Suppressor macrophage treated with lipopolysaccharide for 4 hours (primary cell): Measurements from ENCODE around the gene CEND1.

Experiments used
- DNase-seq: peaks from one replicate; pipeline ENCODE4 v3.0.0-alpha.2; 2020

CEND1 gene

DNA sequence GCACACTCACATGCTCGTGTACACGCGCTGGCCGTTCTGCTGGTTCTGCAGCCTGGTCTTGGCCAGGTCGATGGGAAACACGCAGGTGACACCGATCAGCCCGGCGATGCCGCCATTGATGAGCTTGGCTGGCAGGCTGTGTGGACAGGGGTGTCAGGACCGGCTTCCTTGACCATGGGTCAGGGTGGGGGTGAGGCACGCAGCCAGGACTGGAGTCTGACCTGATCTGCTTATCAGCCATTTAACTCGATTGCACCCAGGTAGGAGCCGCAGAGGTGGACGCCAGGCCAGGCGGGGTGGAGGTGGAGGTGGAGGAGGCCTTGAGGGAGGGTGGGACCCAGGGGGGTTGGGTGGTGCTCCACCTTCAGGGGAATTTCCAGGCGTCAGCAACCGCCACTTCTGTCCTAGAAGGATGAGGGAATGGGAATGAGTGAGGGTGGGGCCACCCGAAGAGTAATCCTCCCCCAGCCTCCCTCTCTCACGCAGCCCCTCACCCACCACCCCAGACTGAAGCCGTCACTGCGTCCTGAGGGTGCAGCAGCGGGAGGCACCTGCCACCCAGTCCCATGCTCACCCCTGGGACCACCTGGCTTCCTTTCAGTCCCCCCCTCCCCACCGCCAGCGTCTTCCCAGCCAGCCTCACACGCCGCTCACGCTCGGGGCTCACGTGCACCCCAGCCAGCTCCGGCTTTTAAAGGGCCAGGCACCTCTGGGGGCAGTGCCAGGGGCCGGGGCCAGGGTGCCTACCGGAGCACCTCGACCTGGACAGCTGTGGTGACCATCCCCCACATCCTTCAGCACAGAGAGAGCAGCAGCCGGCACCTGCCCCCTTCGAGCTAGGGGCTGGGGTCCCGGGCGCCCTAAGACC lies 5.1 kb upstream of the CEND1 start:
- DNase-seq: no peak

DNA sequence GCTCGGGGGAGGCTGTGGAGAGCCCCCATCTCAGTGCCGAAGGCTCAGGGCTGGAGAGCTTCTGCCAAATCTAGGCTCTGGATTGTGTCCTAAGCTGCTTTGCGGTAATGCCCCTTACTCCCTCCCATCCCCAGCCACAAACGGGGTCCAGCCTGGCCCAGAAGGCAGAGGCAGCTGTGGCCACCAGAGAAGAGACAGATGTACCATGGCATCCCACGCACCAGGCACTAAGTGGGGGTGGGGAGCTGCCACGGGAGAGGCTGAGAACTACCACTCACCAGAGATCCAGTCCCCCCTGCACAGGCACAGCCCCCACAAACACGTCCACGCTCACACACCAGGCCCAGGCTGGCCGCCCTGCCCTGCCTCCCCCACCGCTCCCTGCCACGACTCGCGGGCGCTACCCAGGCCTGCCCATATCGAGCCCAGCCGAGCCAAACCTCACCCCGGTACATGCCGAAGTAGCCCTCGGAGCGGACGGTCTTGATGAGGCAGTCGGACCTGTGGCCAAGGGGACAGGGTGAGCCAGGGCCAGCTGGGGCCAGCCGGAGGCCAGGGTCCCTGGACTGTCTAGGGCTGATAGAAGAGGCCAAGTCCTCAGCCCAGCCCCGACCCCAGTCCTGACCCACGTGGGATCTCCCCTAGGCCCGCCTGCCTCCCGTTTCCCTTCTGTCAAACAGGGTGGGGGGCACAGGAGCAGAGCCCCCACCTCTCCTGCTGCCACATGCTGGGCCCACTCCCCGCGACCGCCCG lies 4.3 kb upstream of the CEND1 start:
- no peak for DNase-seq

DNA sequence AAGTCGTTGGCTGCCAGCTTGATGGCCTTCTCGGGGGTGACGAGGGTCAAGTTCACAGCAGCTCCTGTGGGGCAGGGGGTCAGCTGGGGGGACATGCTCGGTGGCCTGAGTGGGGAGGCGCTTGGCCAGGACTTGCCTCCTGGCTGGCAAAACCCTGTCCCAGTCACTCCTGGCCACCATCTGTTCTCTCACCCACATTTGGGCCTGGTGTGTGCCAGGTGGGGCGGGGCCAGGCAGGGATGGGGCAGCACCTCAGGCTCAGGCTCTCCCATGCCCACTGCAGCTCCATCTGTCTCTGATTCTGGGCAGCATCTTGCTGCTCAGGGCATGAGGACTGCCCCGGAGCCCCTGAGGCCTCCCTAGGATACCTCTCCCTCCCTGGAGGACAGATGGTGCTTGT lies 3.7 kb upstream of the CEND1 start:
- DNase-seq: no peak

DNA sequence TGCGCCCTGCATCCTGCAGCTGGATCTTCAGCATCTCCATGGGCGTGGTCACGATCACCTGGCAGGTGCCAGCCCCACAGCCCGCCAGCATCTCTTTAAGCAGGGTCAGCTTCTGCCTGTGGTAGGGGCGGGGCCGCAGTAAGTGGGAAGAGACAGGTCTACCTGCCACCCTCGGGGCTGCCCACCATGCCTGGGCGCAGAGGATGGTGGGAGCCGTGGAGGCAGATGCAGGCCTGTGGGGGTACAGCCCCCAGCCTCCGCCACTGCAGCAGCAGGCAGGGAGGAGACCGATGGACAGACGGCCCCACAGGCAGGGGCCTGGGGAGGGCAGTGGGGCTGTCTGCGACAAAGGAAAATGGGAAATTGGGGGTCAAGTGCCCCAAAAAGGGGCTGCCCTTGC lies 3.0 kb upstream of the CEND1 start:
- DNase-seq: no peak

DNA sequence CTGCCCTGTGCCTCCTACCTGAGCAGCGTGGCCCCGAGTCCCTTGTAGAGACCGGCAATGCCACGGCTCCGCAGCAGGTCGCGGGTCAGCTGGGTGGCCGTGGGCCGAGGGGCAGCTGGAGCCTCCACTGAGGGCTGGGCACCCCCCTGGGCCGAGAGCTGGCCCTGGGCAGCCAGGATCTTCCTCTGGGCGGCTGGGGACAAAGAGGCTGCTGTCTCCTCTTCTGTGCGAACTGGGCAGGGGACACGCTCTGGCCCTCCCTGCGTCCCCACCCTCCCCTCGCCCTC lies 2.6 kb upstream of the CEND1 start:
- no peak for DNase-seq

DNA sequence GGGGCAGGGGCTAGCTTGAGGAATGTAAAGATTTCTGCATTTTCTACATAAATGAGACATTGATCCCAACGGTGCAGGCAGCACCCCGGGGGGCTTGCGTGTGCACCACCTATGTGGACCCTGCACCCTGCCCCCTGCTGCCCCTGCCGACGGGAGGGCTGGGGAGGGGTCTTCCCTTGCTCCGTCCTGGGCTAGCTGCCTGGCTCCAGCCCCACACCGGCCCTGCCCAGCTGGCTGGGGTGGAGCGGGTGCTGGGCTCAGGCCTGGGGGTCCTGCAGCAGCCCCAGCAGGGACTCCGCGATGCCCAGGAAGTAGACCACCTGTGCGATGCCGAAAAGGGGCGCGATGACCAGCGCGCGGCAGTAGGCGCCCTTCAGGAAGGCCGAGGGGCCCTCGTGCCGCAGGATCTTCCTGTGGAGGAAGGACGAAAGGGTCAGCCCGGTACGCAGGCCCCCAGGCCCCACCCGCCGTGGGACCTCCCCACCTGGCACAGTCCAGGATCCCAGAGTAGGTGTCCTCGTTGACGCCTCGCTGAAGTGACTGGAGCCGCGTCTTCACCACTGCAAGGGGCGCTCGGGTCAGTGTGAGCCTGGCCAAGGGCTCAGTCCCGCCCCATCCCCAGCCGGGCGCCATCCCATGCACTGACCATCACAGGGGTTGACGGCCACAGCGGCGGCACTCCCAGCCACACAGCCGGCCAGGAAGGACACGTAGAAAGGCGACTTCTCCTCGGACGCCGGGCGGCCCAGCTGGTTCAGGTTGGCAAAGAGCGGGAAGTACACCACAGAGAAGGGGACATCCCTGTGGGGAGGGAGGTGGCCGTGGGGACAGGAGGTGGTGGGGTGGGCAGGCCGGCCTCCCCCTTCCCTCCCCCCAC lies 2.0 kb upstream of the CEND1 start:
- DNase-seq: no peak

DNA sequence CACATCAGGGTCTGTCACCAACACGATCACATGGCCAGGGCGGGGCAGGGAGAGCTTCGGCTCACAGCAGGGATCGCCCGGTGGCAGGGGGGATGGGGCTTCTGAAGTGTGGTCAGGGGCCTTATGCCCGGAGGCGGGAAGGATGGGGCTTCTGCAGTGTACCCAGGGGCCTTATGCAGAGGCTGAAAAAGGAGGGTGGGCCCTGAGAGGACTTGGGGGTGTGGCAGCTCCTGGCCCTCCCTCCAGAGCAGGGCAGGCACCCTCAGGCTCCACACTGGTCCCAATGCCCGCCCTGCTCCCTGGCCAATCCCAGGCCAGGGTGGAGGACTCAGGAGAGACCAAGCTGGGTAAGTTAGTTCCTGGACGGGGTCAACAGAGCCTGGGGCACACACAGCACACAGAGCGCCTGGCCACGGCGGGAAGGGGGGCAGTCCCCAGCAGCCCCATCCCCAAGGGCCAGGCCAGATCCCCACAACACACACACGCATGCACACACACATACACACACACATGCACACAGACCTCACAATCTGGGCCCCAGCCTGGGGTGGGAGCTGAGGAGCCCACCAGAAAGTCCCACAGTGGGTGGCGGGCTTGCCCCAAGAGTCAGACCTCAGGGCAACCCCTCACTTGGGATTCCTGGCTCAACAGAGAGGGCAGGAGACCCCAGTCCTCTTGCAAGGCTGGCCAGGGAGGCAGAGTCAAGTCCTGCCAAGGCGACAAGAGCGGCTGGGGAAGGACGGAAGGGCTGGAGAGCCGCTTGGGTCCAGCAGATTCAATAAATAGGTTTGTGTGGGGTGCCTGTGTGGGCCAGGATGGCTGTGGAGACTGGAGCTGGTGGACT lies 1.1 kb upstream of the CEND1 start:
- DNase-seq: no peak

DNA sequence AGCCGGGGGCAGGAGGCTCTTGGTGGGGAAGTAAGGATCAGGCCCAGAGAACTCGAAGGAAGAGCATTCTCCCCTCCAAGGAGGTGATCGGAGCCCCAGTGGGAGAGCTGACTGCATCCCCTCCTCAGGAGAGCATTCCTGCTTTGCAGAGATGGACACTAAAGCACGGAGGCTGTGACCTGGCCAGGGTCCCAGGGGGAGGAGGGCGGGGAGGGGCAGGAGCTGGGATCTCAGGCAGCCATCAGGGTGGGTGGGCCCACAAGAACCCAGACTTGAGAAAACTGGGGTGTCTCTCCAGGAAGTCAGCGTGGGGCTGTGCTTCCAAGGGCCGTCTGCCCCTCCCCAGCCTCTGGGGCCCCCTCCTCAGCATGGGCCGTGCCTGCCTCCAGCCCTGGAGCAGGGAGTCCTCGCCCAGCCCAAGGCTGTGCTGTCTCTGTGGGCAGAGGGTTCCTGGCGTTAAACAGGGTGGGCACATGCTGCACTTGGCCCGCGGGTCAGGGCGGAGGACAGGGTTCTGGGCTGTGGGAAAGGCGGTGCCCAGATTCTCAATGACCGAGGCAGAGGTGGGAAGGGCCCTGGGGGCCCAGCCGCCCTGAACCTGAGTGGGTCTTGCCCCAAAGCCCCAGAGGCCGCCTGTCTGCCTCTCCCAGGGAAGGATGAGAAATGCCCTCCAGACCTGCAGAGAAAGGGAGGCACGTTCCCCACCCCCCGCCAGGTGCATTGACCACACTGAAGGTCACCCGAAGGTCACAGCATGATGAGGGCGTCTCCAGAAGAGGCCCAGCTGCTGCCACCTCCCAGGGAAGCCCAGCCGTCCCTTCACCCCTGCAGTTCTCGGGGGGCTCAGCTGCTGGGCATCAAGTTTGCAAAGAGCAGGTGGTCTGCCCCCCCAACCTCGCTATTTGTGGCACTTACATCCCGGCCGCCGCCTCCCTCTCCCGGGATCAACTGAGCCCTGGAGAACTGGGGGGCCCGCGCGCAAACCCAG lies 643 bp downstream of the CEND1 start:
- no peak for DNase-seq

DNA sequence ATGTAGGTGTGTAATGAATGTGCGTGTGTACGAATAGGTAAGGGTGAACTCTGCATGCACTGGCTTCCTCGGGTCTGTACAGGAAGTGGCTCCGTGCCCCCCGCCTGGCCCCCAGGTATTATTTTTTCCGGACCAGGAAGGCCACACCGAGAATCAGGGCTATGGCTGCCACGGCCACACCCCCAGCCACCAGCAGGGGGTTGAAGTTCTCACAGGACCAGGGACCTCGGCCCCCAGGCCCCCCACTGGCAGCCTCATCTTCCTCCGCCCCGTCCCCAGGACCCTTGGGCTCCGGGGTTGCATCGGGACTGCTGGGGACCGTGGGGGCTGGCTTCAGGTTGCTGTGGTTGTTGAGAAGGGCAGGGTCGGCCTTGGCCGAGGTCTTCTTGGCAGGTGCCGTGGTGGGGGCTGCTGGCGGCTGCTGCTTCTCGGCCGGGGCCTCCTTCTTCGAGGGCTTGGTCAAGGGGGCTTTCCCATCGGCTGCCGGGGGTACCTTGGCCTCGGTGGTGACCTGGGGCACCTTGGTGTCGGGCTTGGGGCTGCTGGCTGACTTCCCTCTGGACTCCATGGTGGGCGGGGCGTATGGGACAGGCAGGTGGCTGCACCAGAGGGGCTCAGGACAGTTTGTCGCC lies 1.8 kb downstream of the CEND1 start:
- DNase-seq: no peak

DNA sequence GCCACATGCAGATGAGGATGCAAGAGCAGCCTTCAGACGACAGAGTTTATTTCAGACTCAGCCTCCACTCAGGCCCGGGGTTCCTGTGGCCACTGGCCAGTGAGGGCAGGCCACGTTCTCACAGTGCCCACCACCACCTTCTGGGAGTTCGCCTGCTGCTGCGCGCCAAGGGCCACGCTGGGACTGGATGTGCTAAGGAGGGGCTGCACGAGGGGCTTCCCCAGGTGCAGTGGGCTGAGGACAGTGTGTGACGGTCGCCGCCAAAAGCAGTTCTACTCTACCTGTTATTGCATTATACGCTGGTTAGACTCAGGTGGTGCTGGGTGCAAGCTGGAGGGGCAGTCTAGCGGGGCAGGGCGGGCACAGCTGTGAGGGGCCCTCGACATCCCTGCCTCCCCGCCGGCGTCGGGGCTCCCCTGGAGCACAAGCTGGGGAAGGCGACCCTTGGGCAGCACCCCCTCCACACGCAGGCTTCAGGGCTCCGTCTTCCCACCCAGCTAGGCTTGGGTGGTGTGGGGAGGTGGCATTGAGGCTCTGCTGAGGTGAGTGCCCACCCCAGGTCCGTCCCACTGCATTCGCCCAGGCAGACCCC lies 2.7 kb downstream of the CEND1 start:
- DNase-seq: no peak

DNA sequence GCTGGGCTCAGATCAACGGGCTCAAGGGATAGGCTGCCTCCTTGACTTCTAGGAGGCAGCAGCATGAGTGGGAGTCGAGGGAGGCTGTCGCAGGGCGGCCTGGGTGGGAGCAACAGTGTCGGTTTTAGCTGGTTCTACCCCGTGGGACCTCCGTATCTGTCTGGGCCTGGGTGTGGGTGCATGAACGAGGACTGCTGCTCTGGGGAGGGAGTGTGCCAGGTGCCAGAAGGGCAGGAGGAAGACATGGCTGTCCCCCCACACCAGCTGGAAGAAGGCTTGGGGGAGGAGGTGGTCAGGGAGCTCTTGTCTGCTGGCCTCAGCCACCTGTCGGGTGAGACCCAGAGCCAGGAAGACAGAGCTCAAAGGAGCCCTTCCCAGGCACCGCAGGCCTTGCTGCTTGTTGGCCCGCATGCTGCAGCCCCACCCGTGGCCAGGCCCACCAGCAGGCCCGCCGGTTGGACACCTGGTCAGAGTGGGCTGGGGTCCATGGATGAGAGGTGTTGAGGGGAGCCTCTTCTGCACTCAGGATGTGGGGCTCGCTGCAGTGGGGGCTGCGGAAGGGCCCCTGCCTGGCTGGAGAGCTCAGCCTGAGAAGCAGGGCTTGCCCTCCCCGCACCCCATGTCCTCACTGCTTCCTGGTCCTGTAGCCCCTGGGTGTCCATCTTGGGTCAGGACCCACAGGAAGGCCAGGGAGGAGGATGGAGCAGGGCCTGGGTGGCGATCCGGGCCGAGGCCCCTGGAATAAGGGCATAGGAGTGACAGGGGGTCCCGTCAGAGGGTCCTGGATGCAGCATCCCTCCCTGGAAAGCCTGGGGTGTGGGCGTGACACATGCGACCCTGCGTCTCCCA lies 3.4 kb downstream of the CEND1 start:
- DNase-seq: no peak

DNA sequence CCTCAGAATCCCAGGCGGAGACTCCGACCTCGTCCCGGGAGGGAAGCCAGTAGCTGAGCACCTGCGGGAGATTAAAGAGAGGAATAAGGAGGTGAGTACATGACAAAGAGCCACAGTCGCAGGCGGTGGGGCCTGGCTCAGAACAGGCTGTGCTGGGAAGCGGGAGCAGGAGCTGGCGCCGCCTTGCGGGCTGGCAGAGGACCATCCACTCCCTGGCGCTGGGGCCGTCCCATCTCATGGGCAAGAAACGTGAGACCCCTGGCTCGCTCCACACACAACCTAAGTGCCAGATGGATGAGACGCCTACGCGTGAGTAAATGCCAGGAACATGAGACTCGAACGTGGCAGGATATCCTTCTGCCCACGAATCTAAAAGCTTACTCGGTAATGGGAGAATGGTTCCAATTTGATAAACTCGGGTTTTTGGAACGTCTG lies 6.3 kb downstream of the CEND1 start:
- DNase-seq: no peak

DNA sequence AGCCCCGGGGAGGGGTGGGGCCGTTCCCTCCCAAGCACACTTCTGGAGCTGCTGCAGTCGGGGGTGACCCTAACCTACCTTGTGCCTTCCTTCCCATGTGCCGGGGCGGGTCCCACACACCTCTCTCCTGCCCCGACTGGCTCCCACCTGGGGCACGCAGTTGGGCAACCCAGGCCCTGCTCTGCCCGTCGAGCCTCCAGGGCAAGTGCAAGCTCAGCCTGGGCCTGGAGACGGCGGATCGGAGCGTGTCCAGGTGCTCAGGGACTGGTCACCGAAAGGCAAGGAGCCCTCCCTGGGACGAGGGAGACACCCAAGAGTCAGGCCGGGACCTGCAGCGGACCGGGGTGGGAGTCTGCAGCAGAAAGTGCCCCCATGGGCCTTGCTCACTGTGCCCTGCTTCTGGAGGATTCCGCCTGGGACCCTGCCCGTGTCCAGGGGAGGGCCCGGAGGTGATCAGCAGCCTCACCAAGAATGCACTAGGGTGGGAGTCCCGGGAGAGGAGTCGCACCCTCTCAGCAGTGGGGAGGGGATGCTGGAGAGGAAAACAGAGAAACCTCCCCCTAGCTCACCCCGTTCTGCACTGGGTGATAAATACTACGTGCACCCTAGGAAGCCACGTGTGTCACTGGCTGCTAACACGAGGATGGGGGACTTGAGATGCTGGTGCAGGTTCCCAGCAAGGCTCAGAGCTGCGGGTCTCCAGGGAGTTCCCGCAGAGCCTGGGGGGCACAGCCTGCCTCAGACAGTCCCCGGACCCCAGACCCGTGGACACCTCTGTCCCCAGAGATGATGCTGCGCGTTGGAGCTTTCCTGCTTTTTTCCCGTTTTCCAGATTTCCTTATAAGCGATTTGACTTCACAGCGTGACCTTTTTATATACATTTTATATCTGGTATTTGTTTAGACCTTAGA lies 7.4 kb downstream of the CEND1 start:
- DNase-seq: no peak

DNA sequence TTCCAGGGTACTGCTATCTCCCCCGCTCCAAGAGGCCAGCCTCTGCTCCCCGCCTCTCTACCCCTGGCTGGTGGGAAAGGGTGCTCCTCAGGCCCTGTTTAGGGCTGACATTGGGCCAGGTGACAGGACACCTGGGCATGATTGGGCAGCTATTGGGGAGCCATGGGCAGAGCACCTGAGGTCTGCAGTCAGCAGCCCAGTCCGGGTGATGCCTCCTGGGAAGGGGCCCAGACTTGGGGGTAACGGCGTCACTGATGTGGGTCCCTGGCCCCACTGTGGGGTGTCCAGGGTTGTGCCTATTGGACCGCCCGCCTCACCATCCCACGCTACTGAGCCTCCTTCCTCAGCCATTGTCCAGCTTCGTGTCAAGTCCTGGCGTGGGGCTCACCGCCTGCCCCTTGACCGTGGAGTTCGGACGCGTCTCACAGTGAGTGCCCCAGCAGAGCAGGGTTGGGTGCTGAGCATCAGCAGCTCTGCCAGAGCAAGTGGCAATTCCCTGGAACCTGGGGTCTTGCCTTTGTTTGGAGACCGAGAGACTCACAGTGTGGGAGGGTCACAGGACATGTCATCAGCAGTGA lies 9.8 kb downstream of the CEND1 start:
- no peak for DNase-seq

DNA sequence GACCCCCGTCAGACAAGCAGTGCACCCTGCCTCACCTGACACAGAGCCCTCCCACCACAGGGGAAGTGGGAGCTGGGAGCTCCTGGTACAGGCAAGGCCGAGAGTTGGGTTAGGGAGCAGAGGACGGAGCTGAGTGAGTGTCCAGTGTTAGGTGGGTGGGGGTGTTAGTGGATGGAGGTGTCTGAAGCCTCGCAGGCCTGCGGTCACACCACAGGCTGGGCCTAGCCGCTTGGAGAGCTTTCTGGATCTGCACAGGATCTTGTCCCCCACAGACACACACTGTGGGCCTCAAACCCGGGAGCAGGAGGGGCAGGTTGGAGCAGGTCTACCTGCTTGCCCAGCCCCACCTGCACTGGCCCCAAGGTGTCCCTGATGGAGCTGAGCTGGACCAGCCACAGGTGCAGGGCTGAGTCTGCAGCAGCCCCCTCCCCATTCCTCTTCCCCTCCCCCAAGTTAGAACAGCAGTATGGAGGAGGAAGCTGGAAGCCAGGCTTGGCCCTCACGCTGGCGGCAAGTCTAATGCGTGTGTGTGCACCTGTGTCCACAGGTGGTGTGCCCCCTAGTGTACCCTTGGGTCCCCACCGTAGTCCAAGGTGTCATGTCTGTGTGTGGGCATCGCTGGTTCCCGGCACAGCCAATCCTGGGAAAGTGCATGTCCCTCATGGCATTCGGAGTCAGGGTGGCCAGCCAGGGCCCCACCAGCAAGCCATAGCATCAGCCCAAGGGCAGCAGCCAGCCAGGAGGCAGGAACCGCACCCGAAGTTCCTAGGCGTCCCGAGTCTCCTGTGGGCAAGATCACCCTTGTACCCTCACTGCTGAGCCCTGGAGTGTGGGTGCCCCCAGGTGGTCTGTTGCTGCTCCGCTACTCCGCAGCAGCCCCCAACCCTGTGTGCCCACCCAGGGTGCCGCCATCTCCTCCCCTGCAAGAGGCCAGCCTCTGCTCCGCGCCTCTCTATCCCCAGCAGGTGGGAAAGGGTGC lies 10.6 kb downstream of the CEND1 start:
- no peak for DNase-seq
